GM19193 (cell line): Measurements from ENCODE around the gene DMAC1.
A peak's percentile ranks its signal among the peaks of the same experiment; 100 is the strongest.

ENCODE experiments used
- POLR2A ChIP-seq: IDR thresholded peaks from 4 replicates; pipeline ENCODE4 v1.6.1; 2011; ENCODE audit not compliant: insufficient read depth, insufficient read length; ENCODE audit errors: extremely low read depth

The DMAC1 gene, protein sequence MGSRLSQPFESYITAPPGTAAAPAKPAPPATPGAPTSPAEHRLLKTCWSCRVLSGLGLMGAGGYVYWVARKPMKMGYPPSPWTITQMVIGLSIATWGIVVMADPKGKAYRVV

DNA sequence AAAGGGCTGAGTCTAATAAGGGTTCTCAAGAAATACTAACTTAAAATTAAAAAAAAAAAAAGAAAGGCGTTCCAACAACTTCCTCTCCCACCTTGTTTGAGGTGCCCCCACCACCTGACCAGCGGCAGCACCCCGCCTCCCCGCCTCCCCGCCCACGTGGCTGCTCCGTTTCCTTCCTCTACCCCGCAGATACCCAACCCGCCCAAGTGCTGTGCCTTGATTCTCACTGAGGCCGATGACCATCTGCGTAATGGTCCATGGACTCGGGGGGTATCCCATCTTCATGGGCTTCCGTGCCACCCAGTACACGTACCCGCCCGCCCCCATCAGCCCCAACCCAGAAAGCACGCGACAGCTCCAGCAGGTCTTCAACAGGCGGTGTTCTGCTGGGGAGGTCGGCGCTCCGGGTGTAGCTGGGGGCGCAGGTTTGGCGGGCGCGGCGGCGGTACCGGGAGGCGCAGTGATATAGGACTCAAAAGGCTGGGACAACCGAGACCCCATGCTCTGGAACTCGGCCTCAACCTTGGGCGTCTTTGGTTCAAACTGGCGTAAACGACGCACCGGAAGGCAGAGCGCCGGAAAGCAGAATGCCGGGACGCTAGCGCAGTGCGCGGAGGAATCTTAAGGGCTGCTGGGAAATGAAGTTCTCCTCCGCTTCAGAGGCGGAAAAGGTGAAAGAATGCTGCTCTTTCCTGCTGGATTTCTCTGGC lies at the start of gene DMAC1:
Gene DMAC1, minus strand, starts transcription at position 545 of the 710 bp plus-strand sequence. Its CDS starts 44 bp downstream, at position 501.
- TF ChIP-seq POLR2A = peak; percentile 82

DNA sequence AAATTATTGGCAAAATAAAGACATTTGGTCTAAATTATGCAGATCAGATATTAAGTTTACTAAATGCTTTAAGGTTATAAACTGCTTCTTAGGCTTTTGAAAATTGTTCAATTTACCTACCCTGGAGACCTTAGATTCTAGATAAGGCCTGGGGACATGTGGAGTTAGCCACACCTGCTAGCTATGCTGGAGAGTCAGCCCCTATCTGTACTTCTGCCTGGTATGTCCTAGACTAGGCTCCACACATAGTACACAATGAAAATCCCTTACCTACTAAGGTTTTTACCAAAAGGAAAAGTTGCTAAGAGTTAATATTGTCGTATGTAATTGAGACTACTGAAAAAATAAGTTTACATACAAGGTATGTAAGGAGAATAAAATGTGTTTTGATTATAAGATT lies 49.8 kb upstream of the DMAC1 start:
- no peak for TF ChIP-seq POLR2A

DNA sequence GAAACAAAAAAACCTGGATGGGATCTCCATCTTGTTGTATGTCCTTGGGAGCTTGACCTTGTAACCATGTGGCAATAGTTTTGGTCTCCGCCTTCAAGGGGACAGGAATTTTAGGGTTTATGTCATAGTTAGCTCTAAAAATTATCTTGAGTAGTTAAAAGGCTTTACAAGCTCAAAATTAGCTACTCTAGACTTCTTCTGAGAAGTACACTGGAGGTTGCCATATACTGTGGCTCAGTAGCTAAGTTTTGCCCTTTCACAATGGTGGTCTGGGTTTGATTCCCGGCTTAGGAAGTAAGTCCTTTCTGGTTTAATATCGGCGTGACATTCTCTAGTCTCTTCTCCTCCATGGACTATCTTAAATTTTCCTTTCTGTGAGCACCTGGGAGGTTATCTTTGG lies 48.9 kb upstream of the DMAC1 start:
- TF ChIP-seq POLR2A = no peak

DNA sequence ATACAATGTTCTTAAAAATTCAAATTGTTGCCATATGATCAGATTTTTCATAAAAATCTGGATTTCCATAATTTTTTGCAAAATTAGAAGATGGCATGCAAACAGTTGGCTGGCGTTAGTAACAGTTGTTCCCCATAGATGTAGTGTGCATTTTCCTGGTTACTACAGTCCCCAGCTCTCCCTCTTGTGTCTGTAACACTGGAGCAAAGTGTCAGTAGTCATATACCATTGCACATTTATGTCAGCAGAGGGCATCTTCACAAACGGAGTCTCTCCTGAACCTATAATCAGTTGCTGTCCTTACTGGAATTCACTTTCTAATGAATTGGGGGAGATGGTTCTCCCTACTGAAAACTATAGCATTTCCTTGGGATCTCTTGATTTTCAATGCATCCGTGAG lies 44.7 kb upstream of the DMAC1 start:
- TF ChIP-seq POLR2A = no peak

DNA sequence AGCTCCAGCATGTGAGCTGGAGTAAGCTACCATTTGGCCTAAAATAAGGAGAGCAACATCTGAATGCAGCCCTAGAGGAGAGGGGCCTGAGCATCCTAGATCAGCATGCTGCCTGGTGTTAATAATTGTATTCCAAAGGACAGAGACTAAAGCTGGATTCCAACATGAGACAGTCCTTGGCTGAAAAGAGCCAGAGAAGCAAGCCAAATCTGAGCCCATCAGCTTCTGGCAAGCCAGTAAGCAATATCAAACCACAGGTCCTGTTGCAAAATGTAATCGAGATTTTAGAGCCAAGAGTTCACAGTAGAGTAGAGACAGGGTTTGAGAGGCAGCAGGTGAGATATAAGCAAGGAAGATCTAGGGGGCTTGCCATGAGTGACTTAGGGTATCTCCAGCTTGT lies 42.3 kb upstream of the DMAC1 start:
- no peak for TF ChIP-seq POLR2A

DNA sequence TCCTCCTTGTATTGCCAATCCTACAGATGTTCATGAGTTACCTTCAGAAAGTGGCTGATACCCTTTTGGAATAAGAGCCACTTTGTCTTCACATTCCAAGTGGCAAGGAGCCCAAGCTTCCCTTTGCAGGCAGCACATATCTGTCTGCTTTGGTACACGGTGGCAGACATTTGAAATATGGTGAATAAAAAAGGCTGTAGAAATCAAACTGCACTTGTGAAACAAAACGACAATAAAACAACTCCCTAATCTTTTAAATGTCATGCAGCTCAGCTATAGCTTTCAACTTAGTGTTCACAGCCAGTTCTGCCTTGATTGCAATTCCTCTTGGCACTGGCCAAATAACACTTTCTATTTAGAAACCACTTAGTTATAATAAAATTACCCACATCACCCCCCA lies 35.0 kb upstream of the DMAC1 start:
- no peak for TF ChIP-seq POLR2A

DNA sequence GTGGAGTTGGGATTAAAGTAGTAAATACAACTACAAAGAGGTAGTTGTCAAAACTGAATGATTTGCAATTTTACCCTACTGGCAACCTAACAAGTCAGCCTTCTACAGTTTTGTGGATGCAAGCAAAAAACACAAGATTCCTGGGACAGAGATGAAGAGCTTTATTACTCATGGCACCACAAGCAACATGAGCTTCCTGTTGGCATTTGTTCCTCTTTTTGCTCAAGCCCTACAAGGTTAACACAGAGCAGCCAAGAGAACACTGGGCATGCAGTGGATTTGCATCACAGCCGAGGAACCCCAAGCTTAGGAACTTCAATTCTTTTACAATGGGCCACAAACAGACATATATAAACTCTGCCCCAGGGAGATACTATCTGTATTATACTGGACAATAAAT lies 28.8 kb upstream of the DMAC1 start:
- no peak for TF ChIP-seq POLR2A

DNA sequence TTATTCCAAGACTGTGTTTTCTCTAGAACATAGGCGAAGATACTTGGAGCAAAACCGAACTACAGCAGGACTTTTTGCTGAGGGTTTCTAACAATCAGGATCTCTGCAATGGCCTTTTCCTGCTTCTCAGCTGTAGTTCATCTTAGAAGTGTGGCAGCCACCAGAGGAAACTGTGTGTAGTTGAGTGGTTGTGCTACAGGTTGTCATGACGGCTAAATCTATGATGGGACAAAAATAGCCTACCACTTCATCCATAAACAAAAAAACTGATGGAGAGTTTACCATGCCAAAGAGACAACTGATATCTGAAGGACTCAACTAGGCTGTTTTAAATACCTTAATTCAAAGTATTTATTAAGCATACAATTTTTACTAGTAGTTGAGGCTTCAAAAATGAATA lies 28.2 kb upstream of the DMAC1 start:
- no peak for TF ChIP-seq POLR2A

DNA sequence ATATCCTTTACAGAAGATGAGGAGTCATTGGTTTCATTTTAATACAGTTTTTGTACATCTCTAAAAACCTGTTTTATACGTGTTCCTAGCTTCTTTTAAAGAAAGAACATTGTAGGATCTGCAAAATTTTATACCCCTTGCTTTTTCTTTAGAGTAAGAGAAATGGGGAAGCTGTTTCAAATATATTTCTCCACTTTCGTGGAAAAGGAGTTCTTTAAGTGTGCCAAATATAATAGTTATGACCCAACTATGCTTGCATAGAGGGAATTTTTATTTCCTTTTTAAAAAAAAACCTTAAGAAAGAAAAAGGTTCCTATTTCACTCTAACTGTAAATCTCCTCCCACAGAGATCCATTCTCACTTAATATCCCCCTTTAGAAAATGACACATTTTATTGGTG lies 27.5 kb upstream of the DMAC1 start:
- TF ChIP-seq POLR2A = no peak

DNA sequence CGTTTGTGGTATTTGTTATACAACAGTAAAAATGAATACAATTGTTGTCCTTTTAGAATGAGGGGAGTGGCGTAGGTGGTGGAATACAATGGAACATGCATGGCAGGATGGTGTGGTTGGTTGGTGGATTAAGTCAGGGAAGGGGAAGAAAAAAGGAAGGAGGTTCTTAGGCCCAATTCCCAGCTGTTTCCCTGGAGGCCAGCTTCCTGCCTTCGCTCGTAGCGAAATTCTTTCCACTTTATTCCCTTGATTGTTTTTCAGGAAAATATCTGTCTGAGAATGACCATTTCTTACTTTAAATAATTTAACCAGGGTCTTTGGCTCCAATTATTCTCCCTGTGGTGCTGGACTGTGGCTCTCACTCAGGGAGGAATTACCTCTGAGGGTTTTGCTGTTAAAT lies 24.1 kb upstream of the DMAC1 start:
- no peak for TF ChIP-seq POLR2A

DNA sequence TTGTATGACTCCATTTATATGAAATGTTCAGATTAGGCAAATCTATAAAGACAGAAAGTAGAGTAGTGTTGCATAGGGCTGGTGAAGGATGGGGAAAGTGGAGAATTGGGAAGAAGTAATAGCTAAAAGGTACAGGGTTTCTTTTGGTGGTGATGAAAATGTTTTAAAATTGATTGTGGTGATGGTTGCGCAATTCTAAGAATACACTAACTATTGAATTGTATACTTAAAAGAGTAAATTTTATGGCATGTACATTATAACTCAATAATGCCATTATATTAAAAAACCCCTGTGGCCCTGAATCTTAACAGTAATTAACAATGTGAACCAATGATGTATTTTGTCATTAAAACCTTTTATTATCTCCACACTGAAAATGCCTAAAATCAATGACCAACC lies 20.4 kb upstream of the DMAC1 start:
- TF ChIP-seq POLR2A = no peak

DNA sequence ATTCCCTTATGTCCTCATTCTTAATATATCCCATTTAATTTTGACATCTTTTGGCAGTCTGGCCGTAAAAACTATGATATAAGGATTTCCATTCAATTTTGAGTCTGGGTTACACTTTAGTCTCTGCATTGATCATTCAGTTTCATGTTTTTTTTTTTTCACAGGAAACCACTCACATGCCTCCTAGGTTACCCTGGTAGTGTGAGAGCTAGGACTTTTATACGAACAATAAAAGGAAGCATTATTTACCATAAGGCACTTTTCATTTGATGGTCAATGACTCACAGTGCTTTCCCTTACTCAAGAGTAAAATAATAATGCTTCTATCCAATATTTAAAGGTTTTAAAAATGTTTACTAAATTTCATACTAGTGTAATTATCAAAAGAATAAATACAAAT lies 16.4 kb upstream of the DMAC1 start:
- no peak for TF ChIP-seq POLR2A

DNA sequence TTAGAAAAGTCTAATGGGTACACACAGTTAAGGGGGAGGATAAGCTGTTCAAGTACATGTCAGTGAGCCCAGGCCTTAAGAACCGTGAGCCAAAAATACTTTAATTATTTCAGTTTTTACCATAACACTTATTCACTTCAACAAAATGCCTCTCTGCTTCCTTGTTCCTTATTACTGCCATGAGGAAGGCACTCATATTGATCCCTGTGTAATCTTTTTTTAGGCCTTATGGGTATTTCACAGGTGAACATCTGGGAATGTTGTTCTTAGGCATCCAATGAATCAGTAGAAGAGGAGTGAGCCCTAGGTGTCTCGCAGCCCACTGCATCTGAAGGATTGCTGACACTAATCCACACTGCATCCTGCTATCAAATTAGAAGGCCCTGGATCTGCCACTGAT lies 13.5 kb upstream of the DMAC1 start:
- no peak for TF ChIP-seq POLR2A

DNA sequence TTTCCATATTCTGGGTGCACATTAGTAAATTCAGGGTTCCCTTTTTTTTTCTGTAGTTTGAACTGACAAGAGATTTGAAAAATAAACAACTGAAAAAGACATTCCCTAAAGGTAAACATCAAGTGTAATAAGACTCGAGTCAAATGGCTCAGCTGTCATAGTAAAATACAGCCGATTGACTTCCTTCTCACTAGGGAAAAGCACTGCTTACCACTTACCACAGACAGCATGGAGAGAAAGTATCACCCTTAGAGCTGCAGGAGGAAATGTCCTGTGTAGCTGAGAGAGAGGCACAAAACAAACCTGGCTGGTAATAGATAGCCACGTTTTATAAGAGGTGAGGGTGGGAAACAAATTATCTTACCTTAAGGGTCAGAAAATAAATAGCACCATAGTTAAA lies 12.1 kb upstream of the DMAC1 start:
- TF ChIP-seq POLR2A = no peak

DNA sequence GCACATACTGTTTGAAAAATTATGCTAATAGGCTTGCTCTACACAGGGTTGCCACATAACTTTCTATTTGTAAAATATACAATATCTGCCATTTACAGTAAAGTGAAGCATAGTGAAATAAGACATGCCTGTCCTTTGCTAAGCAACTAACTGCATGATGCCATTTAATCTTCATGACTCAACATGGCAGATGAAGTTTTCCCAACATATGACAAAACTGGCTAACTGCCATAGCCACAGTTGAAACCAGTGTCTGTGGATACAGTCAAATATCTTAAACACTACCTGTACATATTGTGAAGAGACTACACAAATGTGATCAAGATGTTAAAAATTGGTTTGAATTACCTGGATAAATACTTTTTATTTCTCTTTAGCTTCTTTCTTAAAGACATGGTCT lies 3.1 kb upstream of the DMAC1 start:
- TF ChIP-seq POLR2A = no peak

DNA sequence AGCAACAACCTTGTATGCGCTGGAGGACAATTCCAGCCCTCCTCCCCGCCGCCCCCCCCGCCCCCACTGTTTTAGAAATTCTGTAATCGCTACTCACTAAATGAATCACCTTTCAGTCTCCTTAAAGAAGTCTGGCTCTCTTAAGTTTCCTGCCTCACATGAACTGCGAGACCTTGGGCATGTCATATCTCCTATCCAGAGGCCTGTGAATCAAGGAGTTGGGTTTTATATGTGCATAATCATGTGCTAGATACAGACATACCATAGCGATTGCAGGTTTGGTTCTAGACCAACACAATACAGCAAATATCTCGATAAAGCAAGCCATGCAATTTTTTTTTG lies 337 bp upstream of the DMAC1 start:
- no peak for TF ChIP-seq POLR2A

DNA sequence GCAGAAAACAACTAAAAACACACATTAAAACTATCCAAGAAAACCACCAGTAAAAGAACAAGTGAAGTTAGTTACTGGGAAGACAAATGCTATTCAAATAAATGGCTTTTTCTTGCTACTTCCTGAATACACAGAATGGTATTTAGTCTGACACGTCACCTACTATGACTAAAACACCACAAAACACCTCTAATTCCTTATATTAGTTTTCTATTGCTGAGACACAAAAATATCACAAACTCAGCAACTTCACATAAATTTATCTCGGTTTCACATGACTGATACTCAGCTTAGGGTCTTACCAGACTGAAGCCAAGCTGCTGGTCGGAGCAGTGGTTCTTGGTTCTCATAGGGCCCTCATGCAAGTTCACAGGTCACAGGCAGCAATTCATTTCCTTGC lies 5.4 kb downstream of the DMAC1 start:
- no peak for TF ChIP-seq POLR2A

DNA sequence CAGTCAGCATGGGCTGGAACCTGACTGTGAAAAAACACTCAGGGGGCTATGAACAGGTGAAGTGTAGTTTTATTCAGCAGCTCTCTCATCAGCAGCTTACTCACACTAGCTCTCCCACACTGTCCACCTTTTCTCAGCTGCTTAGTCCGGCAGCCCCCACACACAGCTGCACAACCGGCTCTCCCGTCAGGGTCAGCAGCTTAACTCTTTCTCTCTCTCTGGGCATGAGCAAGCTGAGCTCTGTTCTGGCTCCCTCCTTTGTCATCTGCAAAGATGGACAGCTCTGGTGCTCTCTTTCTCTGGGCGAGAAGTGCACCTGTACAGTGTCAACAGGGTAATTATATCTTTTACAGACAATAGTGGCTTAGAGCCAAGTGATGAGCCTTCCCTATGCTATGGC lies 8.2 kb downstream of the DMAC1 start:
- no peak for TF ChIP-seq POLR2A

DNA sequence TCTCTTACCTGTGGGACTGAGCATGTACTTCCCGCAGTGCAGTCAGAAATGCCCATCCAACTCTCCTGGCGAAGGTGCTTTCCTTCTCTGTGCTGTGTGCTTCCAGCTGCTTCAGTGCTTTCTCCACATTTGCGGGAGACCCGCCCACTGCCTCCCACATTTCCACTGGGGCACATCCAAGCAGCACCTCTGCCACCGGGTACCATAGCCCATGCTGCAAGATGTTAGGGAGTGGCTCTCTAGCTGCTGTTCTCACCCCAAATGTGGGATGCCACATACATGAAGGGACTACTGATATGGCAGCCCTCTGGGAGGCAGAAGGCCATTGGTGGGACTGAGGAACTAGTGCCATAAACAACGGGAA lies 8.8 kb downstream of the DMAC1 start:
- TF ChIP-seq POLR2A = no peak
